HG03457 (cell line): Measurements from ENCODE around the gene RND1.

Source experiments
- ATAC-seq: cut with Tn5 transposase; IDR thresholded peaks from one replicate; pipeline ENCODE4 v1.9.1; 2021; ENCODE audit warnings: moderate number of reproducible peaks; ENCODE audit not compliant: unreplicated experiment

Gene RND1

GRCh38 chr12:48813465-48814261 lies 52.0 kb downstream of the RND1 start:
- no peak for ATAC-seq

DNA sequence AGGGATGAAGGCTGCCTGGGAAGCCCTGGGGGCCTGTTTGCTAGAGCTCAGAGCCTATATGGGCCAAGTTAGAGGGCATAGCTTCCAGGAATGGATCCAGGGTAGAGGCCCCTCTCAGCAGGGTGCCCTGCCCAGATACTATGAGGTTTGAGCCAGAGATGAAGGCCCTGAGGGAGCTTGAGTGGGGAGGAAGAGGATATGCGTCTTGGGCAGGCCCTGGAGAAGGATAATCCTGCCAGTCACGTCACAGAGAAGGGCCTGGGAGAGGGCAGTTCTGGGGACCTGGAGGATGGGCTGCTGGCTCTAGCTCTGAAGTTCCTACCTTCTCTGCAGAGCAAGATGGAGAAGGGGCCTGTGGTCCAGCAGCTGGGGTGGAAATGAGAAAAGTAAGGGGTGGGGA lies 53.3 kb downstream of the RND1 start:
- ATAC-seq = no peak

- ATAC-seq = no peak
These were observed 54.1 kb downstream of the RND1 start for GRCh38 chr12:48811437-48812090.

GRCh38 chr12:48810903-48811431 lies 54.7 kb downstream of the RND1 start:
- ATAC-seq = no peak

- no peak for ATAC-seq
These were observed 57.7 kb downstream of the RND1 start for GRCh38 chr12:48807981-48808380.
